ENCODE measurements around the gene EPS8L3. TPM values are rescaled to one million over a fixed set of nuclear protein-coding genes. Genes with fewer than 3 reads are reported as not detected.

Gene EPS8L3
- total and polyA plus RNA-seq, 2 donors (not counting 3 experiments of a cell fraction or from before 2014, with no cell fraction given): not detected

DNA sequence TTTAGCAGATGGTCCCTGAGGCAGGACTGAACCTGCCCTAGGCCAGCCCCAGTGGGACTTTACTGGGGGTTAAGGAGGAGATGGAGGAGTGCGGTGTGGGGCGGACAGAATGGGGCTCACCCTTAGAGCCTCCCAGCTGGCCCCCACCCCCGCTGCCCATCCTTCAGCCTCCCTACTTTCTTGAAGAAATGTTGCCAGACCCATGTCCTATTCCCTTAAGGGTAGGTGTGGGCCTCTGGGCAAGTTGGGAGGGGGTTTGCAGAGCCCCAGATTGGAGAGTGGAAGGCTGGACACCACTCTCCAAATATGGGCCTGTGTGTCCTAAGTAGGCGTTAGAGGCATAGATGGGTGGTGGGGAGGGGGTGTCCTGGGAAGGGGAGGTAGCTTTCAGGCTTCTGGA is 19.2 kb upstream of the EPS8L3 start:
- H3K9ac ChIP-seq (replicated peaks; ENCODE audit: extremely low read depth, insufficient read depth, low read length): no peak overlapping the region
- no peak for DNase-seq (ENCODE audit: low read depth, low spot score)
- H3K9me3 ChIP-seq (replicated peaks; ENCODE audit: control insufficient read depth, insufficient read depth, low read length): no peaks in the 10 kb centered on the region
- no peaks in the 10 kb centered on the region for H4K20me1 ChIP-seq (replicated peaks; ENCODE audit: control insufficient read depth, extremely low read depth, insufficient read depth, low read length)
- CTCF ChIA-PET: interaction anchor here (2.2 to 17.2 kb wide), 4 partner anchors 8 to 198 kb away, joined by 8 to 807 read pairs (median 20); partner anchors contain the start of gene AHCYL1
- no peak overlapping the region for H3K4me3 ChIP-seq (replicated peaks in 1 of 3; ENCODE audit: insufficient read depth in 1 of 3, low read depth in 1 of 3, low read length in 3 of 3)
- peaks cover 13% of the 10 kb centered on the region for H3K4me1 ChIP-seq (ENCODE audit: control insufficient read depth, extremely low read depth, insufficient read depth, low read length)
- peak overlapping the region; percentile 73 for H3K27ac ChIP-seq (ENCODE audit: insufficient read depth, low read depth, low read length)
- no peaks in the 10 kb centered on the region for H3K9me1 ChIP-seq (replicated peaks; ENCODE audit: control insufficient read depth, extremely low read depth, insufficient read depth, low read length)
- H3K36me3 ChIP-seq (ENCODE audit: control insufficient read depth in 2 of 2, extremely low read depth in 1 of 2, insufficient read depth in 2 of 2, low read length in 2 of 2): no peaks in the 10 kb centered on the region
- dilution Hi-C loops (cut with MboI; ENCODE audit: extremely low pct_ligation_motif_present, low sequenced_read_pairs): loop anchor here (25.0 kb wide), 1 partner anchor 229 kb away; no protein-coding TSS in a partner anchor
- intact Hi-C loops (cut with micrococcal nuclease): loop anchor here (1.0 kb wide), 1 partner anchor 8 kb away; no protein-coding TSS in a partner anchor
- no peaks in the 10 kb centered on the region for H3K79me2 ChIP-seq (ENCODE audit: control insufficient read depth, insufficient read depth, low read length)
- BruUV-seq (replicated peaks): no TSS peak
- H3K4me2 ChIP-seq (ENCODE audit: insufficient read depth, low read length): peak overlapping the region; percentile 61
- no peak for FAIRE-seq
- TF ChIP-seq POLR2AphosphoS5 (IDR thresholded peaks at IDR 0.05; ENCODE audit: insufficient read depth, low read depth, low read length) (no peak), MAX (IDR thresholded peaks at IDR 0.05; ENCODE audit: insufficient read depth, insufficient read length) (no peak), GATA2 (IDR thresholded peaks at IDR 0.05; ENCODE audit: insufficient read depth, insufficient read length, low read depth, low read length) (no peak)
- TF ChIP-seq, protein P1, sequence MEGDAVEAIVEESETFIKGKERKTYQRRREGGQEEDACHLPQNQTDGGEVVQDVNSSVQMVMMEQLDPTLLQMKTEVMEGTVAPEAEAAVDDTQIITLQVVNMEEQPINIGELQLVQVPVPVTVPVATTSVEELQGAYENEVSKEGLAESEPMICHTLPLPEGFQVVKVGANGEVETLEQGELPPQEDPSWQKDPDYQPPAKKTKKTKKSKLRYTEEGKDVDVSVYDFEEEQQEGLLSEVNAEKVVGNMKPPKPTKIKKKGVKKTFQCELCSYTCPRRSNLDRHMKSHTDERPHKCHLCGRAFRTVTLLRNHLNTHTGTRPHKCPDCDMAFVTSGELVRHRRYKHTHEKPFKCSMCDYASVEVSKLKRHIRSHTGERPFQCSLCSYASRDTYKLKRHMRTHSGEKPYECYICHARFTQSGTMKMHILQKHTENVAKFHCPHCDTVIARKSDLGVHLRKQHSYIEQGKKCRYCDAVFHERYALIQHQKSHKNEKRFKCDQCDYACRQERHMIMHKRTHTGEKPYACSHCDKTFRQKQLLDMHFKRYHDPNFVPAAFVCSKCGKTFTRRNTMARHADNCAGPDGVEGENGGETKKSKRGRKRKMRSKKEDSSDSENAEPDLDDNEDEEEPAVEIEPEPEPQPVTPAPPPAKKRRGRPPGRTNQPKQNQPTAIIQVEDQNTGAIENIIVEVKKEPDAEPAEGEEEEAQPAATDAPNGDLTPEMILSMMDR (IDR thresholded peaks at IDR 0.05; ENCODE audit: extremely low read depth in 1 of 2, insufficient read depth in 1 of 2, low read depth in 1 of 2, low read length in 2 of 2): no peak
- H2AFZ ChIP-seq (ENCODE audit: low read depth, low read length): no peak overlapping the region
- no peaks in the 10 kb centered on the region for H3K27me3 ChIP-seq (ENCODE audit: control insufficient read depth in 2 of 2, insufficient read depth in 2 of 2, low read length in 2 of 2)
- POLR2A ChIA-PET: no interaction called here

GRCh38 chr1:109782514-109782913 is 18.8 kb upstream of the EPS8L3 start:
- Histone ChIP-seq H3K27ac (ENCODE audit: insufficient read depth, low read depth, low read length) (no peak overlapping the region), H3K4me3 (replicated peaks in 1 of 3; ENCODE audit: insufficient read depth in 1 of 3, low read depth in 1 of 3, low read length in 3 of 3) (no peak overlapping the region), H3K4me1 (ENCODE audit: control insufficient read depth, extremely low read depth, insufficient read depth, low read length) (peaks cover 13% of the 10 kb centered on the region), H2AFZ (ENCODE audit: low read depth, low read length) (no peak overlapping the region), H3K36me3 (ENCODE audit: control insufficient read depth in 2 of 2, extremely low read depth in 1 of 2, insufficient read depth in 2 of 2, low read length in 2 of 2) (no peaks in the 10 kb centered on the region), H3K9me3 (replicated peaks; ENCODE audit: control insufficient read depth, insufficient read depth, low read length) (no peaks in the 10 kb centered on the region), H3K27me3 (ENCODE audit: control insufficient read depth in 2 of 2, insufficient read depth in 2 of 2, low read length in 2 of 2) (no peaks in the 10 kb centered on the region), H4K20me1 (replicated peaks; ENCODE audit: control insufficient read depth, extremely low read depth, insufficient read depth, low read length) (no peaks in the 10 kb centered on the region), H3K79me2 (ENCODE audit: control insufficient read depth, insufficient read depth, low read length) (no peaks in the 10 kb centered on the region), H3K4me2 (ENCODE audit: insufficient read depth, low read length) (no peak overlapping the region), H3K9me1 (replicated peaks; ENCODE audit: control insufficient read depth, extremely low read depth, insufficient read depth, low read length) (no peaks in the 10 kb centered on the region), H3K9ac (replicated peaks; ENCODE audit: extremely low read depth, insufficient read depth, low read length) (no peak overlapping the region)
- intact Hi-C loops (cut with micrococcal nuclease): no loop called here
- dilution Hi-C loops (cut with MboI; ENCODE audit: extremely low pct_ligation_motif_present, low sequenced_read_pairs): loop anchor here (25.0 kb wide), 1 partner anchor 230 kb away; no protein-coding TSS in a partner anchor
- TF ChIP-seq GATA2 (IDR thresholded peaks at IDR 0.05; ENCODE audit: insufficient read depth, insufficient read length, low read depth, low read length) (no peak), MYC (IDR thresholded peaks at IDR 0.05; ENCODE audit: low read depth, low read length) (no peak), POLR2A (IDR thresholded peaks at IDR 0.05; ENCODE audit: low read depth, low read length) (no peak), POLR2AphosphoS5 (IDR thresholded peaks at IDR 0.05; ENCODE audit: insufficient read depth, low read depth, low read length) (no peak), FOS (IDR thresholded peaks at IDR 0.05; ENCODE audit: borderline replicate concordance, insufficient read depth, low read length) (no peak), JUN (IDR thresholded peaks at IDR 0.05; ENCODE audit: borderline replicate concordance, insufficient read depth, insufficient read length, low read depth) (no peak), EZH2 (IDR thresholded peaks at IDR 0.05; ENCODE audit: borderline replicate concordance, low read depth, low read length, severe bottlenecking) (no peak), MAX (IDR thresholded peaks at IDR 0.05; ENCODE audit: insufficient read depth, insufficient read length) (no peak)
- TF ChIP-seq, protein P1 (IDR thresholded peaks at IDR 0.05; ENCODE audit: extremely low read depth in 1 of 2, insufficient read depth in 1 of 2, low read depth in 1 of 2, low read length in 2 of 2): no peak
- ChIA-PET POLR2A (interaction anchor here (0.7 kb wide), 1 partner anchor 173 kb away, joined by 3 read pairs; no protein-coding TSS in a partner anchor), CTCF (interaction anchor here (0.9 to 17.2 kb wide), 7 partner anchors 8 to 249 kb away, joined by 3 to 807 read pairs (median 8); partner anchors contain the start of gene AHCYL1)
- DNase-seq (ENCODE audit: low read depth, low spot score) (no peak), FAIRE-seq (no peak)
- no TSS peak for BruUV-seq (replicated peaks)

All from endothelial cell of umbilical vein (primary cell).